GM19351 (cell line): ENCODE data around the gene GPR21.

Source experiments
- ATAC-seq: cut with Tn5 transposase; IDR thresholded peaks from one replicate; pipeline ENCODE4 v1.9.1; 2021; ENCODE audit warnings: mild to moderate bottlenecking, moderate library complexity; ENCODE audit not compliant: unreplicated experiment

The GPR21 gene

GRCh38 chr9:123063177-123063598 is 29.7 kb downstream of the GPR21 start:
- ATAC-seq, result no peak

GRCh38 chr9:123063896-123064295 is 30.4 kb downstream of the GPR21 start:
- ATAC-seq, result no peak

GRCh38 chr9:123064716-123065115 is 31.2 kb downstream of the GPR21 start:
- no peak for ATAC-seq

- ATAC-seq, result no peak
These were observed 31.7 kb downstream of the GPR21 start for GRCh38 chr9:123065196-123065595.

DNA sequence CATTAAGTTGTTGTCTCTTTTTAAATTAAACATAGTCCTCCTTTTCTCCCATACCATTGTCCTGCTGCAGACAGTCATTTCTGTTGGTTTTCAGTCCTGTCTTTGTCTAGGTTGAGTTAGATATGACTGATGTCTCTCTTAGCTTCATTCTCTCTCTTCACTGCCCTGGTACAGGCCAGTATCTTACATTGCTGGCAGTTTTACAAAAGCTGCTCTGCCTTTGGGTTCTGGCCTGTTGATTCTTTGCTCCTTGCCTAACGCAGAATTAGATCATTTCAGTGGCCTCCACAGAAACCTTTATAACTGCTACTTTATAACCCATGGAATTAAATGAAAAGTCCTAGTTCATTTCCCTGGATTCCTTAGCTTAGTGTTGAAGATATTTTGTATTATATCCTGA is 33.7 kb downstream of the GPR21 start:
- no peak for ATAC-seq

- no peak for ATAC-seq
These were observed 35.6 kb downstream of the GPR21 start for GRCh38 chr9:123069010-123069481.

GRCh38 chr9:123070198-123070597 is 36.7 kb downstream of the GPR21 start:
- no peak for ATAC-seq

DNA sequence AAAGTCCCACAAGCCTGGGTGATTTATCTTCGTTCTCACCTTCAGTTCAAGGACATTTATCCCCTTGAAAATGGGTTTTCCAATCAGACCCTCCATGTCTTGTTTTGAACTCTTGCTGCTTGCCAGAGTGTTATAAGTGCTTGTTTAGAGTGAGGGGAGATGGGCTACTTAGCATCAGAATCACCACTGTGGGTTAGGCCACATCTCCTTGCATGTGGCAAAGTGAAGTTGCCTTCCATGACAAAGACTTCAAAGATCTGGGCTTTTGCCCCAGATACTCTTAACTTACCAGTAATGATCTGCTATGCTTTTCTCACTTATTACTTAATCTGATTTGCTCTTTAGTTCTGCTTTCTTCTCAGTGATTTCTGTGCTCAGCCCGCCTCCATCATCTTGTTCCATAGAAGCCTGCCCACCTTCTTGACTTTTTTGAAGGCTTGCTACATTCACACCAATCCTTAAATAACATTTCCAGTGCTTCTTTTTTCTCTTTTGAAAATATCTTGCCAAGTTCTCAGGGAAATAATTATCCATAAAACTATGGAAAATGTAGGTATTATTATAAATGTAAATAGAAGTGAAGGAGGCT is 39.0 kb downstream of the GPR21 start:
- ATAC-seq, result no peak

GRCh38 chr9:123073441-123073840 is 40.0 kb downstream of the GPR21 start:
- ATAC-seq, result no peak

DNA sequence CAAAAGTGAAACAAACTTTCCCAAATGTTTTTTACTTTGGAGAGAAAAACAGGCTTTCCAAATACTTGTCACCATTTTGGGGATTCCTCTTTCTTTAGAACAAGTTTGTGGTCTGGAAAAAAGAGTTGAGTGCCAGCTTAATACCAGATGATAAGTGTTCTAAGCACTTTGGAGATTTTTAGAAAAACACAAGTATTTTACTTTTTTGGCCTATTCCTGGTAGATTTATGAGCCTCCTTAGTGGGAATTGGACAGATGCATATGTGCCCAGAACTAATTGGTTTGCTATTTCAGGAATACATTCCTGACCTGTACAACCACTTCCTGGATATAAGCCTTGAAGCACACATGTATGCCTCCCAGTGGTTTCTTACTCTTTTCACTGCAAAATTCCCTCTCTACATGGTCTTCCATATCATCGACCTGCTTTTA is 40.5 kb downstream of the GPR21 start:
- ATAC-seq, result no peak

DNA sequence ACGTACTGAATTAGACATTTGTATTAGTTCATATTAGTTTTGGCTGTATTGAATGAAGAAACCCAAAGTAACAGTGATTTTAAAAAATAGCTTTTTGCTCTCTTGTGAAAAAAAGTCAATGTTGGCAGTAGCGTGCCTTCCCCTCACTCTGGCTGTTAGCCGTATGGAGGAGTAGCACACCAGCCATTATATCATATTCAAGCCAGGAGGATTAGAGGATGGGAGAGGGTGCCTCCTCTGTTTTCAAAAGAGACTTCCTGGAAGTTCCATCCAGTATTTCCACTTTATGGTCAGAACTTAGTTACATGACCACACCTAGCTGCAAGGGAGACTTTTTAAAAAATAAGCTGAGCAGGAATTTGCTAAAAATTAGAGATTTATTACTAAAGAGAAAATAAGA is 41.2 kb downstream of the GPR21 start:
- no peak for ATAC-seq

- ATAC-seq, result no peak
These were observed 47.0 kb downstream of the GPR21 start for GRCh38 chr9:123080444-123080843.

- ATAC-seq, result no peak
These were observed 48.4 kb downstream of the GPR21 start for GRCh38 chr9:123081824-123082223.

- ATAC-seq, result no peak
These were observed 50.2 kb downstream of the GPR21 start for GRCh38 chr9:123083680-123084079.

DNA sequence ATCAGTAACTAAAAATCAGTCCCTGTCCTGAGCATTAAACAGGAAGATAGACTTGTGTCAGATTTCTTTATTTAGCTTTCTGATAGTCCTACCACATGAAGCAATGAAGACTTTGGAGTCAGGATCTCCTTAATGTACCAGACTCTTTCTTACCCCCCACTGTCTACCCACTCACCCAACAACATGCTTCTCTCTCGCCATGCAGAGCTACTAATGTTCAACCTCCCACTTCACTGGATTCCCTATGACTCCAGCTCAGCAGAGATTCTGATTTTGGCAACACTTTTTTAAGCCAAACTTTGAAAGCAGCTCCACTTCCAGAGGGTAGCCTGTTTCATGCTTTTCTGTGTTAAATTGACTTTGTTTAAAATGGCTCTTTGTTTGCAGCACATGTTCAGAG is 50.8 kb downstream of the GPR21 start:
- ATAC-seq, result no peak
